ENCODE results near the gene PLIN3.
"Not testable (repeated sequence)": the region's sequence is repeated elsewhere in the genome, so short reads cannot be mapped to it uniquely, and the experiment has no call there.

Gene PLIN3

DNA sequence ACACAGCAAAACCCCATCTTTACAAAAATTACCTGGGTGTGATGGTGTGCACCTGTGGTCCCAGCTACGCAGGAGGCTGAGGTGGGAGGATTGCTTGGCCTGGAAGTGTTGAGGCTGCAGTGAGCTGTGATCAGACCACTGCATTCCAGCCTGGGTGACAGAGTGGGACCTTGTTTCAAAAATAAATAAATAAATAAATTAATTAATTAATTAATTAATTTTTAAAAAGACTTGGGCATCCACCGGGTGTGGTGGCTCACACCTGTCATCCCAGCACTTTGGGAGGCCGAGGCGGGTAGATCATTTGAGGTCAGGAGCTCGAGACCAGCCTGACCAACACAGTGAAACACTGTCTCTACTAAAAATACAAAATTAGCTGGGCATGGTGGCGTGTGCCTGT, 62.3 kb downstream of the PLIN3 start:
- FAIRE-seq, result not testable (repeated sequence)

- no peak for FAIRE-seq
These were observed 63.5 kb downstream of the PLIN3 start for GRCh38 chr19:4803736-4804695.

DNA sequence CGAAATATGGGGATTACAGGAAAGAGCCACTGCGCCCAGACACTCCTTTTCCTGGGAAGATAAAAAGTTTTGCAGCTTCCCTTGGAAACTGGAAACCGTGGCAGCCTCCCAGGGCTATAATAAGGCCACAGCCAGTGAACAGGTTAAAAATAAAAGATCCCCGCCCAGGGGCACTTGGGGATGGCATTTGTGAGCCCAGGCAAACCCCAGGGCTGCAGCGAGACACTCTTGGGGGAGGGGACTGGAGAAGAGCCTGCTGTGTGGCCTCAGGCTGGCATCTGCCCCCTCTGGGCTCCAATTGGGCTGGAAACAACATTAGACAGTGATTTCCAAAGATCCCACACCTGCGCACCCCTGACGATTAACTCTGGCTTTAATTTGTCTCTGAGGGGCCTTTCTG, 64.8 kb downstream of the PLIN3 start:
- no peak for FAIRE-seq

DNA sequence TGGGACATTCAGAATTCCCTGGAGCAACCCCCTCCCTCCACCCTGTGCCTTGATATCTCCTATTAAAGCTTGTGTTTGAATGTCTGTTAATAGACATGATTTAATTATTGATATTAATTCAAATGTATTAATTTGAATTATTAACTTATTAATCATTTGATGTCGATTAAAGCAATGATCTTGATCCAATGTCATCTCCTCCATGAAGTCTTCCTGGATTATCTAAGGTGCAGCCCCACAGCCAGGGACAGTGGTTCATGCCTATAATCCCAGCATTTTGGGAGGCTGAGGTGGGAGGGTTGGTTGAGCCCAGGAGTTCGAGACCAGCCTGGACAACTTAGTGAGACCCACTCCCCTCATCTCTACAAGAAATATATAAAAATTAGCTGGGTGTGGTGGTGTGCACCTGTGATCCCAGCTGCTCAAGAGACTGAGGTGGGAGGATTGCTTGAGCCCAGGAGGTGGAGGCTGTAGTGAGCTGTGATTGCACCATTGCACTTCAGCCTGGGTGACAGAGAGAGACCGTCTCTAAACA, 66.3 kb downstream of the PLIN3 start:
- no peak for FAIRE-seq

DNA sequence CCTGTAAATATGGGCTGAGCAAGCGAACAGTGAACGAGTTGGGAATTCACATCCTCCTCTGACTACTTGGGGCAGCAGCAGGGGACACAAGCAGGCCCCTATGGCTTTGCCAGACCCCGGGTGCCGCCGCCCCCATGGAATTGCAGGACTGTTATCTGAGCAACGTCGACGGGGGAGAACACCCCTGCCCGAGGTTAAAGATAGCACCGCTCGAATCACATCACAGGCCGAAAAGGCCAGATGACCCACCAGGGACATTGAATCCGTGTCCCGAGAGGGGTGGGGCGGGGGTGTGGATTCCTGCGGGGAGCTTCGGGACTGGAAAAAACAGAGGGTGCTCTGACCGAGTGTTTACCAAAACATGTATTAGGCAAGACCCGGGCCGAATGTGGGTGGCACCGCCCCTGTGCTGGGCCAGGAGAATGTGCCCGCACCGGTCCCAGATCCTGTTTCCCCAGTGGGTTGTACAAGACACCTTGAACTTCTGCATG, 66.8 kb downstream of the PLIN3 start:
- no peak for FAIRE-seq

GRCh38 chr19:4795400-4795799, 72.1 kb downstream of the PLIN3 start:
- FAIRE-seq, result no peak

DNA sequence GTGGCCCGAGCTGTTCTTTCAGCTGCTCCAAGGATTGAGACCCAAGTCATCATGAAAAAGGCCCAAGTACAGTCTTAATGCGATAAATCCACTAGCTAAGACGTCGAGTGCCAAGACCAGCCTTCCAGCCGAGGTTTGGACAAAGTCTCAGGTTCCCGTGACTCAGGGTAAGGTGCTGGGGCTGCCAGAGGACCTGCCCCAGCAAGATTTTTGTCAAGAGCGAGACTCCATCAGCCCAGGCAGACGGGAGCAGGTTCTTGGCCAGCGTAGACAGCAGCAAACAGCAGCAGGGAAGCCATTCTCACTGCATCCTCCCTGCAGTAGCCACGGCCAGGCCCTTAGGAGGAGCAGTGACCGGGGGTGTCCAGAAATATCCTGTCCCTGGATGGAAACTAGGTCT, 72.5 kb downstream of the PLIN3 start:
- no peak for FAIRE-seq

DNA sequence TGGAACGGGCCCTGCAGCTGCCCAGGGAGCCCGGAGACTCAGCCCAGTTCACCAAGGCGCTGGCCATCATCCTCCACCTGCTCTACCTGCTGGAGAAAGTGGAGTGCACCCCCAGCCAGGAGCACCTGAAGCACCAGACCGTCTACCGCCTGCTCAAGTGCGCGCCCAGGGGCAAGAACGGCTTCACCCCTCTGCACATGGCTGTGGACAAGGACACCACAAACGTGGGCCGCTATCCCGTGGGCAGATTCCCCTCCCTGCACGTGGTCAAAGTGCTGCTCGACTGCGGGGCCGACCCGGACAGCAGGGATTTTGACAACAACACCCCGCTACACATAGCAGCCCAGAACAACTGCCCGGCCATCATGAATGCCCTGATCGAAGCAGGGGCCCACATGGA, 74.2 kb downstream of the PLIN3 start:
- not testable (repeated sequence) for FAIRE-seq

DNA sequence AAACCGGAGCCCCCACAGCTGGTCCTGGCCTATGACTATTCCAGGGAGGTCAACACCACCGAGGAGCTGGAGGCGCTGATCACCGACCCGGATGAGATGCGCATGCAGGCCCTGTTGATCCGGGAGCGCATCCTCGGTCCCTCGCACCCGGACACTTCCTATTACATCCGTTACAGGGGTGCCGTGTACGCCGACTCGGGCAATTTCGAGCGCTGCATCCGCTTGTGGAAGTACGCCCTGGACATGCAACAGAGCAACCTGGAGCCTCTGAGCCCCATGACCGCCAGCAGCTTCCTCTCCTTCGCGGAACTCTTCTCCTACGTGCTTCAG, 74.6 kb downstream of the PLIN3 start:
- FAIRE-seq, result not testable (repeated sequence)

DNA sequence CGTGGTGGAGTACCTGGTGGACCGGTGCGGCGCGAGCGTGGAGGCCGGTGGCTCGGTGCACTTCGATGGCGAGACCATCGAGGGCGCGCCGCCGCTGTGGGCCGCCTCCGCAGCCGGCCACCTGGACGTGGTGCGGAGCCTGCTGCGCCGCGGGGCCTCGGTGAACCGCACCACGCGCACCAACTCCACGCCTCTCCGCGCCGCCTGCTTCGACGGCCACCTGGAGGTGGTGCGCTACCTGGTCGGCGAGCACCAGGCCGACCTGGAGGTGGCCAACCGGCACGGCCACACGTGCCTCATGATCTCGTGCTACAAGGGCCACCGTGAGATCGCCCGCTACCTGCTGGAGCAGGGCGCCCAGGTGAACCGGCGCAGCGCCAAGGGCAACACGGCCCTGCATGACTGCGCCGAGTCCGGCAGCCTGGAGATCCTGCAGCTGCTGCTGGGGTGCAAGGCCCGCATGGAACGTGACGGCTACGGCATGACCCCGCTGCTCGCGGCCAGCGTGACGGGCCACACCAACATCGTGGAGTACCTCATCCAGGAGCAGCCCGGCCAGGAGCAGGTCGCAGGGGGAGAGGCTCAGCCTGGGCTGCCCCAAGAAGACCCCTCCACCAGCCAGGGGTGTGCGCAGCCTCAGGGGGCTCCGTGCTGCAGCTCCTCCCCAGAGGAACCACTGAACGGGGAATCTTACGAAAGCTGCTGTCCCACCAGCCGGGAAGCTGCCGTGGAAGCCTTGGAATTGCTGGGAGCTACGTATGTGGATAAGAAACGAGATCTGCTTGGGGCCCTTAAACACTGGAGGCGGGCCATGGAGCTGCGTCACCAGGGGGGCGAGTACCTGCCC, 75.2 kb downstream of the PLIN3 start:
- not testable (repeated sequence) for FAIRE-seq

DNA sequence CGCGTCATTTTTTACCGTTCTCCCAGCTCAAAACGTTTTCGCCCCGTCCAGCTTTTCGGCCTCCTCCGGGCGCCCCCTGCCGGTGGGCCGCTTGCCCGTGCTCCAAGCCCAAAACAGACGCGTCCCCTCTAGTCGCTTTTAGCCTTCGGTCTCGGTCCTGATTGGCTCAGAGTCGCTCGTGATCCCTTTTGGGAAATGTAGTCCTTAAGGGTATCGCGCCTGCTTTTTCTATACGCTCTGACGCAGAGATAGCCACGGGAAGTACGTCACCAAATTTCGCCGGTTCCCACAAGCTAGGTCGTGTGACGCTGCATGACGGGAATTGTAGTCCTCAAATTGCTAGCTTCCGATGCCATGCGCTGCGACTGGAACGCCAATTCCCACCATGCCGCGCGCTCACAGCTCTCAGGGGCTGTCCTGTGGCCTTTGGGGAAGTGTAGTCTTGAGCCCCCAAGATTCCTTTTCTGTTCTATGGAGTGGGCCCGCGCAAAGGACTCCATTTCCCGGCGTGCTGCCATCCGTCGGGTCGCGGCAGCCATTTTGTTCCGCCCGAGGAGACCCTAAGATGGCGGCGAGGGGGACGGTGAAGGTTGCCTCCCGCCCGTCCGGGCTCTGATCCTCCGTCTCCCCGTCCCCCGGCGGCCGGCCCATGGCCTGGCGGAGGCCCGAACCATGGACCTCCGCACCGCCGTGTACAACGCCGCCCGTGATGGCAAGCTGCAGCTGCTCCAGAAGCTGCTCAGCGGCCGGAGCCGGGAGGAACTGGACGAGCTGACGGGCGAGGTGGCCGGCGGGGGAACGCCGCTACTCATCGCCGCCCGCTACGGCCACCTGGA, 76.1 kb downstream of the PLIN3 start, which contains the start of gene FEM1A:
FEM1A (plus strand) TSS at position 552 of the 836 bp plus-strand sequence; CDS start at position 673, 121 bp downstream.
- FAIRE-seq, result peak; percentile 96
